GM12892 (cell line): Measurements from ENCODE around the gene OTUB2.

Experiments
- POLR2A ChIP-seq: IDR thresholded peaks from 2 replicates; pipeline ENCODE4 v1.6.1; 2011; ENCODE audit warnings: low read depth, low read length, control low read depth
- POLR2AphosphoS5 ChIP-seq: IDR thresholded peaks from 2 replicates; pipeline ENCODE4 v1.6.1; 2011; ENCODE audit warnings: low read depth, low read length, control low read depth
- TAF1 ChIP-seq: IDR thresholded peaks from 2 replicates; pipeline ENCODE4 v1.6.1; 2011; ENCODE audit warnings: low read depth, mild to moderate bottlenecking, control low read depth, low read length, borderline replicate concordance

GRCh38 chr14:93996130-93996695 is 29.9 kb upstream of the OTUB2 start:
- TF ChIP-seq TAF1: no peak
- TF ChIP-seq POLR2A: no peak
- TF ChIP-seq POLR2AphosphoS5: no peak
